NCI-H2227 (cell line): ENCODE results near the gene LRMDA.
A peak's percentile ranks its signal among the peaks of the same experiment; 100 is the strongest.

Source experiments
- DNase-seq: peaks from one replicate; lab custom pipeline; 2025; ENCODE audit not compliant: unreplicated experiment; lab: John Stamatoyannopoulos, UW

Gene LRMDA

GRCh38 chr10:75431180-75432111, at the start of gene LRMDA:
Gene LRMDA, plus strand, starts transcription at chr10:75431624.
- peak; percentile 19 for DNase-seq

GRCh38 chr10:75386128-75386527, 45.3 kb upstream of the LRMDA start:
- no peak for DNase-seq

GRCh38 chr10:75388082-75388481, 43.3 kb upstream of the LRMDA start:
- no peak for DNase-seq

GRCh38 chr10:75390178-75390577, 41.2 kb upstream of the LRMDA start:
- no peak for DNase-seq

GRCh38 chr10:75392271-75392670, 39.2 kb upstream of the LRMDA start:
- no peak for DNase-seq

- DNase-seq = no peak
These were observed 38.7 kb upstream of the LRMDA start for GRCh38 chr10:75392744-75393143.

GRCh38 chr10:75394221-75394620, 37.2 kb upstream of the LRMDA start:
- DNase-seq = no peak

- DNase-seq = no peak
These were observed 36.1 kb upstream of the LRMDA start for GRCh38 chr10:75395066-75395931.

GRCh38 chr10:75395932-75396630, 35.3 kb upstream of the LRMDA start:
- DNase-seq = no peak

- DNase-seq = no peak
These were observed 34.6 kb upstream of the LRMDA start for GRCh38 chr10:75396631-75397495.

GRCh38 chr10:75397496-75398199, 33.8 kb upstream of the LRMDA start:
- no peak for DNase-seq

- no peak for DNase-seq
These were observed 33.2 kb upstream of the LRMDA start for GRCh38 chr10:75398200-75398691.

GRCh38 chr10:75398692-75399460, 32.5 kb upstream of the LRMDA start:
- no peak for DNase-seq

GRCh38 chr10:75399461-75400162, 31.8 kb upstream of the LRMDA start:
- peak; percentile 67 for DNase-seq

GRCh38 chr10:75400163-75400770, 31.2 kb upstream of the LRMDA start:
- DNase-seq = no peak

- peak; percentile 77 for DNase-seq
These were observed 30.5 kb upstream of the LRMDA start for GRCh38 chr10:75400771-75401568.
